Endothelial cell of hepatic sinusoid (primary cell): ENCODE measurements around the gene COX10.
"Not testable (repeated sequence)": the region's sequence is repeated elsewhere in the genome, so short reads cannot be mapped to it uniquely, and the experiment has no call there.

Source experiments
- in situ Hi-C: cut with HindIII; loops from 2 replicates; pipeline ENCODE4 v1.10.0; 2017; ENCODE audit warnings: low sequenced_read_pairs

The COX10 gene

DNA sequence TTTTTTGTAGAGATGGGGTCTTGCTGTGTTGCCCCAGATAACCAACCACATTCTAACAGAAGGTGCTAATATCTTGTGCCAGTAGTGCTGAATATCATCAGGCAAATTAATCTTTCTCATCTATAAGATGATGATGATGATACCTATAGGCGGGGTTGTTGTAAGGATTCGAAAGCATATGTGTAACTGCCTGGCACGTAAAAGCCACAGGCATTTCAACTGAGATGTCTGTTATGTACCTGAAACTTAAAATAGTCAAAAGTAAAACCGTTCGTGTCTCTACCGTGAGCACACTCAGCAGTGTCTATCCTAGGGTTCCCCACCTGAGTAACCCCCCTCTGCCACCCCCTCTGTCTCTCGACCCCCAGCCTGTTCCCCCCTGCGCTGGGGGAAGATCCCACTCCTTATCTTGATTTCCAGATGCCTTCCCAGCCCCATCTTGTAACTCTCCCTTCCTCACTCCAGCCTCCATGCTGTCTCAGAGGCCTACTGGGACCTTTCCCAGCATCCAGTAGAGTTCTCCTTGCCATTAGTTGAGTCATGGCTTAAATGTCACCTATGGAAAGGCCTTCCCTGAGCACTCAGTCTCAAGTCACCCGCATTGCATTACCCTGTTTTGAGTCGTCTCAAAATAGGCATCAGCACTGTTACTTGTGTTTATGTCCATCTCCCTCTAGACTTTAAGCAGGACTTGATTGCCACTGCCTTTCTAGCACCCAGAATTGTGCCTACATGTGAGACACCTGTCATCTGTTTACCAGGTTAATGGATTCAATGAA, 133.3 kb downstream of the COX10 start:
- in situ Hi-C loops: no loop called here

DNA sequence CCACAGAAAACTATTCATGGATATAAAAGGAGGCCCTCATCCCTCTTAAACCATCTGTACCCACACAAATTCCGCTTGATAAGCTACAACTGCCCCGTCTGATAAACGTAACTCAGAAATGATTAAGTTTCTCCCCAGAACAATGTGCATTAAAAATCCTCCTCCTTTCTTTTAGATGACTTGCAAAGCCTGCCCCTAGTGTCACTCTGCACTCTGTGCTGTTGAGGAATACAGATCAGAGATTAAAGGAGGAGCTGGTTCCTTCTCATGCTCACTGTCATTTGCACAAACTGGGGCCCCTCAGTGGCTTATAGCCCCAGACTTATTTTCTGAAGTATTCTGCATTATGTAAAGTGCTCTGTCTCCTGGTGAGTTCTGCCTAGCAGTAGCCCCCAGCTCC, 134.1 kb downstream of the COX10 start:
- in situ Hi-C loops: no loop called here

DNA sequence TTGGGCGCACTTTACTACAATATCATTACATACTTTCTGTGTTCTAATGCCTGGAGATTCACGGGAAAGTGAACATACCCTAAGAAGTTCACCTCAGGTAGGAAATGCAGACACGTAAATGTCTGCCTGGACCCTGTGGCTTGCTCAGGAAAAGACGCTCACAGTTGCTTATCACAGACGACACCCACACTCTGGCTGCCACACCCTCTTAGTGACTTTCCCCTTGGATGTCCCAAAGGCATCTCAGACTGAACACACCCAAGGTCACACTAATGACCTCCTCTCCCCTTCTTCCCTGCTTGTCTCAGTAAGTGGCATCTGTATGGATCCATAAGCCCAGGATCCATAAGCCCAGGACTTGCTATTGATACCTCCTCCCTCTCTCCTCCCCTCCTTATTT, 134.8 kb downstream of the COX10 start:
- in situ Hi-C loops: no loop called here

DNA sequence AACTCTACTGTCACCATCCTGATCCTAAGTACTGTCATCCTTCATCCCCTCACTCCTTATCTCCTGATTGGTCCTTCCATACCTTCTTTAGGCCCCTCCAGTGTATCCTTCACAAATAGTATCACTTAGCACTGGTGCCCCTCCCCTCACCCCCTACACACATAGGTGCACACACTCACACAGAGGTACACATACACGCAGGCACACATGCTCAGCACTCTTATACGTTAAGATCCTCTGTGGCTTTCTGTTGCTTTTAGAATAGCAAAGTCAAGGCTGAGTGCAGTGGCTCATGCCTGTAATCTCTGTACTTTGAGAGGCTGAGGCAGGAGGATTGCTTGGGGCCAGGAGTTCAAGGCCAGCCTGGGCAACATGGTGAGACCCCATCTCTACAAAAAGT, 135.2 kb downstream of the COX10 start:
- in situ Hi-C loops: no loop called here

DNA sequence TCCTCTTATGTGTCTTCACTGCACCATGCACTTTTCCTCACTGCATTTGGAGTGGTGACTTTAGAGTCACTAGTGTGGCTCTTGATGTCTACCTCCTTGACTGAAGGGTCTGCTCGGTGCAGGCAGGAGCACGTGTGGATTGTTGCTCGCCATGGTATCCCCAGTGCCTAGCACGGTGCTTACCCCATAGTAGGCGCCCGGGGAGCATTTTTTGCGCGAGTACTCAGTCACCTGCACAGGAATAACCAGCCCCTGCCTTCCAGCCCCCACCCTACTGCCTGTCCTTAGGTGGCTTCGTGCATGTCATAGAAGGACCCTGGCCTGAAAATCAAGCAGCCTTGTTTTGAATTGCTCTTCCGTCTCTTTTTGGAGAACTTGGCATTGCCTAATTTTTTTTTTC, 136.1 kb downstream of the COX10 start:
- in situ Hi-C loops: no loop called here

DNA sequence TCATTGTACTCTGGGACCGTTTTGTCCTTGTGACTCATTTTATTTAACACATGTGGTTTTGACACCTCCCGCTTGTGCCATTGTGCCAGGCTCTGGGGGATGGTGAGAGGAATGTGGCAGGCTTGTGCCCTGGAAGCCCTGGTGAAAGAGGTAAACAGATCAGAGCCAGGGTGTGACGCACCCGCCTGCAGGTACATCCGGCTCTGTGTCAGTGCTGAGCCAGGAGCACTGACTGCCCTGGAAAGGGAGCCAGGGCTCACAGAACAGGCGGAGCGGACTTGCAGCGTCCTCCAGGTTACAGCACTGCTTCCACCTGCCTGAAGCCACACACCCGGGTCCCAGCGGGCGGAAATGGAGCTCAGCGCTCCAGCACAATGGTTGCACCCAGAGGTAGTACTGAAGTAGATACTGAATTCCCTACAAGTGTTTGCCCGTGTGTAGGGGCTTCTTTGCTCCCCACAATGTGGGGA, 136.7 kb downstream of the COX10 start:
- in situ Hi-C loops: no loop called here

DNA sequence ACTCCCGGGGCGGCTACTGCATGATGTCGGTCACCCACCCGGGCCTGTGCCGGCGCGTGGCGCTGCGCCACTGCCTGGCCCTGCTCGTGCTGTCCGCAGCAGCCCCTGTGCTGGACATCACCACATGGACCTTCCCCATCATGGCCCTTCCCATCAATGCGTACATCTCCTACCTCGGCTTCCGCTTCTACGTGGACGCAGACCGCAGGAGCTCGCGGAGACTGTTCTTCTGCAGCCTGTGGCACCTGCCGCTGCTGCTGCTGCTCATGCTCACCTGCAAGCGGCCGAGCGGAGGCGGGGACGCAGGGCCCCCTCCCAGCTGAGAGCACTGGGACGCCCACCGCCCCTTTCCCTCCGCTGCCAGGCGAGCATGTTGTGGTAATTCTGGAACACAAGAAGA, 137.6 kb downstream of the COX10 start:
- in situ Hi-C loops: no loop called here

DNA sequence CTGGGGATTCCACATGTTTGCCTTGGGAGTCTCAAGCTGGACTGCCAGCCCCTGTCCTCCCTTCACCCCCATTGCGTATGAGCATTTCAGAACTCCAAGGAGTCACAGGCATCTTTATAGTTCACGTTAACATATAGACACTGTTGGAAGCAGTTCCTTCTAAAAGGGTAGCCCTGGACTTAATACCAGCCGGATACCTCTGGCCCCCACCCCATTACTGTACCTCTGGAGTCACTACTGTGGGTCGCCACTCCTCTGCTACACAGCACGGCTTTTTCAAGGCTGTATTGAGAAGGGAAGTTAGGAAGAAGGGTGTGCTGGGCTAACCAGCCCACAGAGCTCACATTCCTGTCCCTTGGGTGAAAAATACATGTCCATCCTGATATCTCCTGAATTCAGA, 138.5 kb downstream of the COX10 start:
- in situ Hi-C loops: no loop called here

DNA sequence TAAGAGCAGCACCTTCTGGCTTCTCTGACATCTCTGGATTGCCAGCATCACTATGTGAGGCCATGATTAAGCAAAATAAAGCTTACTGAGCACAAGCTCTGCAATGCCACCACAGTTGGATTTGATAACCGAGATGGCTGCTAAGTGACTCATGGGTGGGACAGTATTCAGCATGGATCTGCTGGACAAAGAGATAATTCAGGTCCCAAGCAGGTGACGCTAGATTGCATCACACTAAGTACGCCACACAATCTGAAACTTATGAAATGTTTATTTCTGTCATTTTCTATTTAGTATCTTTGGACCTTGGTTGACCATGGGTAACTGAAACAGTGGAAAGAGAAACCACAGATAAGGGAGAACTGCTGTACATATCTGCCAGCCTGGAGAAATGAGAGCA, 139.9 kb downstream of the COX10 start:
- in situ Hi-C loops: no loop called here

DNA sequence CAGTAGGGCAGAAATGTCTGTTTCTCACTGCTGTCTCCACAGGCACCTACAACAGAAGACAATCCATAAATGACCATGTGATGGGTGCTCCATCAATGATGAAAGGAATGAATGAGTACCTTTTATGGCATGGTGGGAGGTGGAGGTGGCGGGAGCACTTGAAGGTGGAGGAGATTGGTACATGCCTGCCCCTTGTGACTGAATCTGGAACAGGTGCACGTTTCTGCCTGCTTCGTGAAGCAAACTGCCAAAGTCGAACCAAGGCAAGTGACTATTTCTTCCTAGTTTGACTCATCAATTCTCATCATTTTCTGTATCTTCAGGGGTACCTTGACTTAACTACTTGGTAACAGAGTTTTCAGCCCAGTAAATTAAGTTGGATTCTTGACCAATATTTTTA, 141.9 kb downstream of the COX10 start:
- in situ Hi-C loops: no loop called here

DNA sequence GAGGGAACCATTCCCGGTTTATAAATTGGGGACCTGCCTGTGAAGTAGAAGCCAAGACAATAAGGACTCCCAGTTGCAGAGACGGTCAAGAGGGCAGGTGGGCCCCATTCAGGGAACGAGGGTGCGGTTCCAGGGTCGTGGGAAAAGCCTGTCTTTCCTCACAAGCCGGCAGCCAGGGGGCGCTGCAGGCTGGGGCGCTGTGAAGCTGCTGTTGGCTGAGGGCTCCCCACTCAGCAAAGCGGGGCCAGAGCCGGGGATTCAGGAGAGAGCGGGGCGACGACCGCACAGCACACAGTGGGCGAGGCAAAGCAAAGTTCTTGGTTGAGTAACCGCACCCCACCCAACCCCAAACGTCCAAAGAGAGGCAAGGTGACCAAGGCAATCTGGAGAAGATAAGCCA, 142.5 kb downstream of the COX10 start:
- in situ Hi-C loops: no loop called here

DNA sequence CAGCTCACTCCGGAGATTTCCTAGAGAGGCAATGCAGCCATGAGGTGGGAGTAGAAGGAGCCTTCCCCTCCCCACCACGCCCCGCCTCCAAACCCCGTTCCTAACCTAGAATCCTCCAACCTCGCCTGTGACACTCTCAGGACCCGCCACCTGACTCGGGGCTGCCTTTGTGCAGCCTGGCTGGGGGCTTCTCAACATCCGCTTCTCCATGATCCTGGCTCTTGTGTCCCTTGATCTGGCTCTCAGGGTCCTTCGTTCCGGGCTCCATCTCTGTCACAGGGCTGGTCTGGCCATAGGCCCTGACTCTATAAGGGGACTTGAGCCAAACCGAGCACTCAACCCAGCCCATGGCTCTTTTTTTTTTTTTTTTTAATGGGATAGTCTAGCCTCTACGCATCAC, 143.1 kb downstream of the COX10 start:
- in situ Hi-C loops: no loop called here

DNA sequence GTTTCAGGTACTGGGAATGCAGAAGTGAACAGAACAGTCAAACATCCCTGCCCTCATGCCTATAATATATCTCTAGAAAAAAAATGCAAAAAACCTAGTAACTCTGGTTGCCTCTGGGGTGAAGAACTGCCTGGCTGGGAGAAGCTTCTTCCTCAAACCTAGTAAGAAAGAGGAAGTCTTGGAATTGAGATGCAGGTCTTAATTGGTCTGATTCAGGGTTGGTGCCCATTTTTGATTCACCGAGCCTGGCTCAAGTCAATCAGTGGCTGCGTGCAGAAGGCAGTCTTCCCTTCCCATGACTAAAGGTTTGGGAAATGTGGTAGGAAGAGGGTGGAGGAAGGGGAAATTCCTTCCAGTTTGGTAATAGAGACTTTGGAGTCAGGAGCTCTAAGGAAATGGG, 145.0 kb downstream of the COX10 start:
- in situ Hi-C loops: no loop called here

DNA sequence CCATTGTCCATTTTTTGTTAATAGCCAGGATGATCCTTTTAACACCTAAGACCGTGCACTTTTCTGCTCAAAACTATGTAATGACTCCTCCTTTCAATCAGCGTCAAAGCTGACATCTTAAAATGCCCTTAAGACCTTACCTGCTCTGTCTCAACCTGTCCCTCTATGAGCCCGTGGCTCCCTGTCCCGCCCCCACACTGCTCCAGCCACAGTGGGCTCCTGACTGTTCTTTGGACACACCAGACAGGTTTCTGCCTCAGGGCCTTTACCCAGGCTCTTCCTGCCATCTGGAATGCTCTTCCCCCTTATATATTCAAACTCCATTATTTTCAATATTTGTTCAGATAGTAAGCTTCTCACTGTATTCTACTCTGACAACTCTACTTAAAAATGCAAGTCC, 153.3 kb downstream of the COX10 start:
- in situ Hi-C loops: no loop called here

DNA sequence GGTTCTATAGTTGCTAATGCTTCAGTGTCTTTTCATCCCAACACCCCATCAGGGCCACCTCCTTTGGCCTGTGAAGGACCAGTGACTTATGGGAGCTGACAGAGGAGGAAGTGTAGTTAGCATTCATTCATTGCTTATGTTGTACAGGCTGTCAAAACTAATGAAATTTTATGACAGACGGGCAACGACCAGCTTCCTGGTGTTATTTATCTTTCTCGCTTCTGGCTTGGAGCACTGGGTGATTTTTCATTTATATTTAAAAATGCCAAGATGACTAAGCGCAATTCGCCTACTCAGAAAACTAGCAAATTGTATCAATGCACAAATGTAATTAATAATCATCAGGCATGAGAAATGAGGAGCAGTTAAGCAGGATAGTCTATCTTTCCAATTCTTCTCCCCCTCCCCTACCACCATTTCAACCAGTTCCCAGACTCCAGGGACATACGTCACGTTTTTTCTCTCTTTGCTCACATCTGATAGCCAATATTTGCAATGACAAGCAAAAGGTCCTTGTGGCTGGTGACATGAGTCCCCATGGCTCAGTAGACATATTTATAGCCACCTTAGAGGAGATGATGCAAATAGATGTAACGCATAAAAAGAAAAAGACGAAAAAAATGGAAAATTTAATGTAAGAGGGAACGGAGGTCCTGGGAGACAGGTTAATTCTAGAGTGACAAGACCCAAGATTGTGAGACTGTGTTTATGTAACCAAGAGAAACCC, 156.1 kb downstream of the COX10 start:
- in situ Hi-C loops: no loop called here

DNA sequence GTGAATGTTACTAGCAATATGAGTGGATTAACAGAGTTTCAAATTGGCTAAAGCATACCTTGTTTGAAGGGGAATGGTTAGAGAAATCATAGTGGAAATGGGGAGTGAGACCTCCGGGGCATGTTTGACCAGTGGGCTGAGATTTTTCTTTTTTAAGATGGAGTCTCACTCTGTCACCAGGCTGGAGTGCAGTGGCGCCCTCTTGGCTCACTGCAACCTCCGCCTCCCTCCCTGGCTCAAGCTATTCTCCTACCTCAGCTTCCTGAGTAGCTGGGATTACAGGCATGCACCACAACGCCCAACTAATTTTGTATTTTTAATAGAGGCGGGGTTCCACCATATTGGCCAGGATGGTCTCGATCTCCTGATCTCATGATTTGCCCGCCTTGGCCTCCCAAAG, 157.7 kb downstream of the COX10 start:
- in situ Hi-C loops: no loop called here

DNA sequence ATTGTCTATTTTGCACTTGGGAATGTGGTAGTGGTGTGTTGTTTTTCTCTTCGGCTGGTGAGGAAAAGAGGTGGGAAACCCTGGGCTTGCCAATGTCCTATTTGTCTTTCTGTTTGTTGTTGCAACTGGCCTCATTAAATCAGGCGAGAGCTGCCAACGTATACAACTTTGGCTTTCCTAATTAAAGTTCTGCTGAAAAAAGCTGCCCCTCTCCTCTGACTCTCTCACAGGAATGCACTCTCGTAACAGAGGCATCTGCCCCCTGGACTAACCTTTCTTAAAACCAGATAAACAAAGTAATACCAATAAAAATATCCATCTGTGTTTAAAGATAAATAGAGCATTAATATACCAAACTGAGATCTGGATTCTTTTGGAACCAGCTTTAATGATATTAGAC, 159.6 kb downstream of the COX10 start:
- in situ Hi-C loops: no loop called here

DNA sequence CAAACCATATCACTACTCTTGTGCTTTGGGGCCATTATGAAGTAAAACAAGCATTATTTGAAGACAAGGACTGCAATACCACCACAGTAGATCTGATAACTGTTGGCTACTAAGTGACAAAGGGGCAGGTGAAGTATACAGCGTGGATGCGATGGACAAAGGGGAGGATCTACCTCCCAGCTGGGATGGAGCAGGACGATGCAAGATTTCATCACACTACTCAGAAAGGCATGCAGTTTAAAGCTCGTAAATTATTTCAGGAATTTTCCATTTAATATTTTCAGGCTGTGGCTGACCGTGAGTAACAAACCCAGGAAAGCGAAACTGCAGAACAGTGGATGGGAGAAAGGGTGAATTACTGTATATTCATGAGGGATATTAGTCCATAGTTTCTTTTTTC, 161.9 kb downstream of the COX10 start:
- in situ Hi-C loops: not testable (repeated sequence)

DNA sequence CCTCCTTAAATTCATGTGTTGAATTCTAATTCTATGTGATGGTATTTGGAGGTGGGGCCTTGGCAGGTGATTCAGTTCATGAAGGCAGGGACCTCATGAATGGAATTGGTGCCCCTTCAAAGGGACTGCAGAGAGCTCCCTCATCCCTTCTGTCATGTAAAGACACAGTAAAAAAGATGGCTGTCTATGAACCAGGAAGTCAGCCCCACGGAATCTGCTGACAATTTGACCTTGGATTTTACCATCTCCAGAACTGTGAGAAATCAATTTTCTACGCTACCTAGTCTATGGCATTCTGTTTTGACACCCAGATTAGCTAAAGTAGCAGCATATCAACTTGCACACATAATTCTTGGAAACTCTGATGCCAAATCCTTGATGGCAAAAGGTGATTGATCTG, 165.7 kb downstream of the COX10 start:
- in situ Hi-C loops: not testable (repeated sequence)

DNA sequence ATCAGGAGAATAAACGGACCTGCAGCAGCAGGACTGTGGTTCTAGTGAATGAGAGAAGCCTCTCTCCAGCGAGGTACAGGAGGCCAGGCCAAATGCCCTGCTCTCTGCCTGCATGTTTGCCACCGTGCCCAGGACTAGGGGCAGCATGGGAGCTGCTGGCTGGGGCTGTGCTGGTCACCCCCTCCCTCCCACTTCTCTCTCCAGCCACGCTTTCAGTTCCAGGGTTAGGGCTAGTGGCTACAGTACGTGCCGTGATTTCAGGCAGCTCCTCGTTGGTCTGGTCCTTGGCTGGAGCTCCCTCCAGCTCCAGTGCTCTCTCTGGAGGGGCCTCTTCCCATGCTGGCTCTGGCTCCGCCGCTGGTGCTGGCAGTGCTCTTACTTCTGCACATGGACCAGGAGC, 166.7 kb downstream of the COX10 start:
- in situ Hi-C loops: not testable (repeated sequence)

DNA sequence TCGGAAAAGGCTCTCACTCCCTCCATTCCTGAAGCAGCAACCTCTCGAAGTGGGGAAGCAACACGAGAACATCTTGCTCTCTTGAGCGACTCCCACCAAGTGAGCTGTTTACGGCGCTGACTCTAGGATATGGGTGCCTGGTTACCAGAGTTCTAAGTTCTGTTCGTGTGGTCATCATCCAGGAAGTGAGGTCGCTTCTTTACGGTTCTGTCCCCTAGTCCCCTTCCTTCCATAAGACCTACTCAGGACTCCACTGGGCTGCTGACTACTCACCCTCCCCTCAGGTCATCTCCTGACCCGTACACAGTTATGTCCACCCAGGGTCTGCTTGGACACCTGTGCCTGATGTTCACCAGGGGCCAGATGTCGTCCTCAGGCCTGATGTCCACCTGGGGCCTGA, 167.5 kb downstream of the COX10 start, which contains the start of gene CDRT15:
Gene CDRT15, minus strand, starts transcription at position 101 of the 400 bp plus-strand sequence. Its CDS starts 29 bp downstream, at position 72.
- in situ Hi-C loops: not testable (repeated sequence)

DNA sequence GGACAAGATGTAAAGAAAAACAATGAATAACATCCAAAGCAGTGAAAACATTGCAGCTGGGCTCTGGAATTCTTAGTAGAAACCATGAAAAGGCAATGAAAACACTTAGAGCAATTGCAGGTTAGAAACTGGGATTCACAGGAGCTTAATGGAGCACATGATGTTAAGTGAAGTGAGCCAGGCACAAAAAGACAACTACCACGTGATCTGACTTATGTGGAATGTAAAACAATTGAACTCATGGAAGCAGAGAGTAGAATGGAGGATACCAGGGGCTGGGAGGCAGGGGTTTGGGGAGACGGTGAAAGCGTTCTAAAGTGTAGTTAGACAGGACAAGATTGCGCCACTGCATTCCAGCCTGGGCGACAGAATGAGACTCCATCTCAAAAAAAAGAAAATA, 170.0 kb downstream of the COX10 start:
- in situ Hi-C loops: not testable (repeated sequence)
